SK-N-SH (cell line): ENCODE results near the gene ST13. TPM values are rescaled to one million over a fixed set of nuclear protein-coding genes. Genes with fewer than 3 reads are reported as not detected.

Source experiments
- CTCF ChIA-PET: fragments of 300-600, 350-600 bp; formaldehyde crosslinking; extraction: SDS; loops from one replicate; lab custom pipeline; 2021; lab: Yijun Ruan, JAX
- POLR2A ChIA-PET: fragments of 350-600 bp; sonication (Branson Sonifier 250); formaldehyde crosslinking; extraction: SDS; loops from one replicate; lab custom pipeline; 2020; ENCODE audit warnings: antibody characterized with exemption, inconsistent platforms; lab: Yijun Ruan, JAX
- DNase-seq: peaks from one replicate; pipeline ENCODE4 v3.0.0; 2012
- H2AFZ ChIP-seq: fragments of 200-600 bp; sonication (generic); 2 replicates; pipeline ENCODE4 v1.8.1; 2016; ENCODE audit warnings: antibody characterized with exemption, mild to moderate bottlenecking, low read depth
- H3F3A ChIP-seq: fragments of 200-600 bp; sonication (generic); replicated peaks from 2 replicates; pipeline ENCODE3; 2016; ENCODE audit warnings: antibody characterized with exemption, mild to moderate bottlenecking; ENCODE audit not compliant: insufficient read depth
- H3K27ac ChIP-seq, 2 experiments: fragments of 200-500 bp in 1 of 2; fragments of 200-600 bp in 1 of 2; sonication (Bioruptor generic) in 1 of 2; sonication (generic), shearing (Covaris generic) in 1 of 2; 2 replicates each; pipeline versions ENCODE4 v1.5.1 to v1.6.1; 2014 to 2016; ENCODE audit warnings: low read depth in 2 of 2, inconsistent platforms in 1 of 2, low read length in 1 of 2, mild to moderate bottlenecking in 1 of 2, mixed read lengths in 1 of 2
- H3K27me3 ChIP-seq: fragments of 200-600 bp; sonication (generic), shearing (Covaris generic); 2 replicates; pipeline ENCODE4 v1.6.1; 2016; ENCODE audit warnings: mixed run types; ENCODE audit not compliant: insufficient read depth
- H3K36me3 ChIP-seq, 2 experiments: fragments of 200-500 bp in 1 of 2; fragments of 200-600 bp in 1 of 2; sonication (Bioruptor generic) in 1 of 2; sonication (generic) in 1 of 2; replicated peaks in 1 of 2; 2 replicates each; pipeline versions ENCODE3 to v1.5.1; 2014 to 2016; ENCODE audit warnings: low read length in 1 of 2, mild to moderate bottlenecking in 1 of 2; ENCODE audit not compliant: insufficient read depth in 2 of 2, control insufficient read depth in 1 of 2
- H3K4me1 ChIP-seq, 2 experiments: fragments of 200-500 bp in 1 of 2; fragments of 200-600 bp in 1 of 2; sonication (Bioruptor generic) in 1 of 2; sonication (generic), shearing (Covaris generic) in 1 of 2; 2 replicates each; pipeline versions ENCODE4 v1.5.1 to v1.6.1; 2014 to 2016; ENCODE audit warnings: low read depth in 1 of 2, low read length in 1 of 2, mixed run types in 1 of 2; ENCODE audit not compliant: insufficient read depth in 2 of 2, control insufficient read depth in 1 of 2
- H3K4me2 ChIP-seq: fragments of 200-600 bp; sonication (generic), shearing (Covaris generic); 2 replicates; pipeline ENCODE4 v1.6.1; 2017; ENCODE audit warnings: mixed run types
- H3K4me3 ChIP-seq, 2 experiments: fragments of 200-500 bp in 1 of 2; fragments of 200-600 bp in 1 of 2; sonication (Bioruptor generic) in 1 of 2; sonication (generic), shearing (Covaris generic) in 1 of 2; 2 replicates each; pipeline versions ENCODE4 v1.5.1 to v1.8.1; 2014 to 2016; ENCODE audit warnings: low read depth in 2 of 2, inconsistent platforms in 1 of 2, low read length in 1 of 2, mild to moderate bottlenecking in 1 of 2, mixed read lengths in 1 of 2, moderate library complexity in 1 of 2
- H3K79me2 ChIP-seq: fragments of 200-600 bp; sonication (generic); 2 replicates; pipeline ENCODE4 v1.8.1; 2017; ENCODE audit warnings: mild to moderate bottlenecking; ENCODE audit not compliant: insufficient read depth
- H3K9ac ChIP-seq: fragments of 200-600 bp; sonication (generic); 2 replicates; pipeline ENCODE4 v1.6.1; 2017; ENCODE audit warnings: mixed run types
- H3K9me2 ChIP-seq: fragments of 200-600 bp; sonication (generic); 2 replicates; pipeline ENCODE4 v1.6.1; 2017; ENCODE audit warnings: mixed run types
- H3K9me3 ChIP-seq: fragments of 200-600 bp; sonication (generic); 2 replicates; pipeline ENCODE4 v1.6.1; 2017; ENCODE audit warnings: mixed run types, mild to moderate bottlenecking, moderate library complexity
- H4K20me1 ChIP-seq: fragments of 200-600 bp; sonication (generic); 2 replicates; pipeline ENCODE4 v1.6.1; 2017; ENCODE audit warnings: mild to moderate bottlenecking, mixed run types; ENCODE audit not compliant: insufficient read depth
- CHD2 ChIP-seq: fragments of 150-350 bp; IDR thresholded peaks from 2 replicates; pipeline ENCODE4 v1.6.1; 2018; ENCODE audit warnings: low read length; ENCODE audit not compliant: partially characterized antibody
- FOXJ3 ChIP-seq: sonication (generic); formaldehyde crosslinking; IDR thresholded peaks from 2 replicates; pipeline ENCODE4 v1.5.1; 2020; ENCODE audit warnings: mild to moderate bottlenecking, missing genetic modification reagents
- GABPA ChIP-seq: IDR thresholded peaks from 2 replicates; pipeline ENCODE4 v1.4.0; 2012; ENCODE audit warnings: low read depth, mild to moderate bottlenecking
- RCOR1 ChIP-seq: fragments of 150-350 bp; IDR thresholded peaks from 2 replicates; pipeline ENCODE4 v1.6.1; 2017; ENCODE audit warnings: antibody characterized with exemption, low read length
- RFX5 ChIP-seq: IDR thresholded peaks from 2 replicates; pipeline ENCODE4 v1.6.1; 2012; ENCODE audit warnings: mild to moderate bottlenecking, improper control_type of control experiment, low read length
- RXRA ChIP-seq: IDR thresholded peaks from 2 replicates; pipeline ENCODE4 v1.4.0; 2012; ENCODE audit warnings: low read depth, mild to moderate bottlenecking, borderline replicate concordance
- SMC3 ChIP-seq: IDR thresholded peaks from 2 replicates; pipeline ENCODE4 v1.6.1; 2012; ENCODE audit warnings: low read depth, low read length, improper control_type of control experiment
- YY1 ChIP-seq: IDR thresholded peaks from 2 replicates; pipeline ENCODE4 v1.4.0; 2012; ENCODE audit warnings: low read depth, mild to moderate bottlenecking
- WGBS: methylation state at CpG from one replicate; pipeline ENCODE4 v1.1.6; 2017; ENCODE audit warnings: low lambda C conversion rate; 5-methylcytosine and 5-hydroxymethylcytosine counted together
- polyA plus RNA-seq, 3 experiments: library from polyadenylated mRNA; depleted of rRNA; stranded (reverse); fragments of >200 nt; gene quantifications; 2 replicates each; pipeline ENCODE4 v1.2.3, GENCODE V29; 2012
- TF ChIP-seq, protein P1 (sequence below): IDR thresholded peaks from 2 replicates; pipeline ENCODE4 v1.4.0; 2012; ENCODE audit warnings: low read depth

ST13 gene
- polyA plus RNA-seq, 1 of the 3 experiments (the other 2 are of a cell fraction), result 66.0 TPM

- H3K79me2 ChIP-seq, result peaks cover 89% of the 10 kb centered on the region
- no peaks in the 10 kb centered on the region for H3K9me2 ChIP-seq
- peak overlapping the region; percentile 74 to 93 for H3K27ac ChIP-seq
- peak overlapping the region; percentile 71 for H3K4me2 ChIP-seq
- peak overlapping the region; percentile 66; the same call in 1 of the 2 replicates for H2AFZ ChIP-seq
- peaks cover 28% of the 10 kb centered on the region; the same call in 1 of the 2 replicates for H4K20me1 ChIP-seq
- peaks cover 0 to 13% of the 10 kb centered on the region in 2 experiments for H3K36me3 ChIP-seq
- TF ChIP-seq, protein P1, sequence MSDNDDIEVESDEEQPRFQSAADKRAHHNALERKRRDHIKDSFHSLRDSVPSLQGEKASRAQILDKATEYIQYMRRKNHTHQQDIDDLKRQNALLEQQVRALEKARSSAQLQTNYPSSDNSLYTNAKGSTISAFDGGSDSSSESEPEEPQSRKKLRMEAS, result no peak
- no peak for TF ChIP-seq FOXJ3
- no peak for TF ChIP-seq RCOR1
- no peak for TF ChIP-seq CHD2
- TF ChIP-seq RXRA, result no peak
- no peak for TF ChIP-seq YY1
- TF ChIP-seq GABPA, result no peak
- no peak for TF ChIP-seq RFX5
- TF ChIP-seq SMC3, result no peak
- H3K4me1 ChIP-seq, result peaks cover 0 to 9% of the 10 kb centered on the region in 2 experiments; a peak in 3 of 4 replicates
- 4% methylated on average over 11 of the region's 18 CpGs for WGBS
- ChIA-PET POLR2A (interaction anchor here (0.6 to 1.2 kb wide), 2 partner anchors 9 to 42 kb away, joined by 3 read pairs; no protein-coding TSS in a partner anchor), CTCF (interaction anchor here (1.8 kb wide), 1 partner anchor 65 kb away, joined by 6 read pairs; no protein-coding TSS in a partner anchor)
- H3F3A ChIP-seq, result no peaks in the 10 kb centered on the region
- no peaks in the 10 kb centered on the region for H3K27me3 ChIP-seq
- DNase-seq, result no peak
- peak overlapping the region; percentile 76 to 77 for H3K4me3 ChIP-seq
- peak overlapping the region; percentile 95 for H3K9ac ChIP-seq
- no peaks in the 10 kb centered on the region for H3K9me3 ChIP-seq
Measured at GRCh38 chr22:40857309-40857855, 943 bp upstream of the ST13 start.

DNA sequence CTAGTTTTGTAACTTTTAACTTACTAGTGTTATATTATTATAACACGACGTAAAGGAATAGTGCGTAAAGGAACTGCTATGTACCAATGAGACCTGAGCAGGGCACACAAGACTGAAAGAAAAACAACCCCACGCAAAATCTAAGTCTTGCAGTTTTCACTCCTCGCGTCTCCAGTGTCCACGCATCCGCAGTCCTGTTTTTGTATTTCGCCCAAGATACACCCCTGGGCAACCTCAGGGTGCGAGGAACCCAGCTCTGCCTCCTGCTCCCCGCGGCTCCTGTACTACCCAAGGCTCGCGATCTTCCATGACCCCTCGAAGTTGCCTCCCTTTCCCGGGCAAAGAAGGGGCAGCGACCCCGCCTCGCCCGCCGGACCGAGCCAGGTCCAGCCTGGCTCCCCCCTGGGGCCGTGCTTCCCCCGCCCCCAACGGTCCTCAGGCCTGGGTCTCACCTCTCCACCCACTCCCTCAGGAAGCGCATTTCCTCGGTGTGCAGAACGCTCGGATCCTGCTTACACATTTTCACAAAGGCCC is 393 bp downstream of the ST13 start:
- H3F3A ChIP-seq, result no peaks in the 10 kb centered on the region
- DNase-seq, result peak; percentile 46
- peak overlapping the region; percentile 76 to 77 for H3K4me3 ChIP-seq
- H3K36me3 ChIP-seq, result peaks cover 0 to 2% of the 10 kb centered on the region in 2 experiments
- no peaks in the 10 kb centered on the region for H3K9me2 ChIP-seq
- H3K4me1 ChIP-seq, result peaks cover 0 to 9% of the 10 kb centered on the region in 2 experiments; a peak in 3 of 4 replicates
- no peaks in the 10 kb centered on the region for H3K27me3 ChIP-seq
- ChIA-PET CTCF (interaction anchor here (1.8 kb wide), 1 partner anchor 67 kb away, joined by 6 read pairs; no protein-coding TSS in a partner anchor), POLR2A (interaction anchor here (0.7 kb wide), 1 partner anchor 205 kb away, joined by 3 read pairs; no protein-coding TSS in a partner anchor)
- H3K27ac ChIP-seq, result peak overlapping the region; percentile 93 to 95
- H3K79me2 ChIP-seq, result peaks cover 93% of the 10 kb centered on the region
- WGBS, result under 1% methylated on average over 9 of the region's 29 CpGs
- H4K20me1 ChIP-seq, result peaks cover 32% of the 10 kb centered on the region; the same call in 1 of the 2 replicates
- no peaks in the 10 kb centered on the region for H3K9me3 ChIP-seq
- peak overlapping the region; percentile 95 for H3K9ac ChIP-seq
- H2AFZ ChIP-seq, result no peak overlapping the region
- TF ChIP-seq CHD2, result no peak
- peak overlapping the region; percentile 83 for H3K4me2 ChIP-seq
